GM12864 (cell line): ENCODE results near the gene CFAP119.

Experiments used
- DNase-seq: peaks from one replicate; pipeline ENCODE4 v3.0.0-alpha.2; 2011; ENCODE audit warnings: low read depth
- H3K4me3 ChIP-seq: 2 replicates; pipeline ENCODE4 v1.5.1; 2011; ENCODE audit warnings: mild to moderate bottlenecking, low read depth, low read length, control low read depth
- TF ChIP-seq, protein P1 (sequence below): IDR thresholded peaks from 2 replicates; pipeline ENCODE4 v1.5.1; 2011; ENCODE audit warnings: low read depth, mild to moderate bottlenecking, moderate library complexity, low read length, control low read depth, inconsistent platforms; ENCODE audit errors: missing control alignments

Gene CFAP119

DNA sequence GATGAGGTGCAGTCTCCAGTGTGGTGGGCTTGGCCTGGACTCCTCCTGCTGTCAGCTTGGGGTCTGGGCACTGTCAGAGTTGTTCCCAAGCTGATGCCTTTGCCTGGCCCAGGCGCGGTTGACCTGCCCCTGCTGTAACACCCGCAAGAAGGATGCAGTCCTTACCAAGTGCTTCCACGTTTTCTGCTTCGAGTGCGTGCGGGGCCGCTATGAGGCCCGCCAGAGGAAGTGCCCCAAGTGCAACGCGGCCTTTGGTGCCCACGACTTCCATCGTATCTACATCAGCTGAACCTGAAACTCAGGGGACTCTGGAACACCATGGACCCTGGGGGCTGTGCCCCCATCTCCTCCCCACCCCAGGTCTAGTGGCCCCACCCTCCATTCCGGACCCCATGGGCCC is 12.0 kb upstream of the CFAP119 start:
- no peak for DNase-seq
- TF ChIP-seq, protein P1, sequence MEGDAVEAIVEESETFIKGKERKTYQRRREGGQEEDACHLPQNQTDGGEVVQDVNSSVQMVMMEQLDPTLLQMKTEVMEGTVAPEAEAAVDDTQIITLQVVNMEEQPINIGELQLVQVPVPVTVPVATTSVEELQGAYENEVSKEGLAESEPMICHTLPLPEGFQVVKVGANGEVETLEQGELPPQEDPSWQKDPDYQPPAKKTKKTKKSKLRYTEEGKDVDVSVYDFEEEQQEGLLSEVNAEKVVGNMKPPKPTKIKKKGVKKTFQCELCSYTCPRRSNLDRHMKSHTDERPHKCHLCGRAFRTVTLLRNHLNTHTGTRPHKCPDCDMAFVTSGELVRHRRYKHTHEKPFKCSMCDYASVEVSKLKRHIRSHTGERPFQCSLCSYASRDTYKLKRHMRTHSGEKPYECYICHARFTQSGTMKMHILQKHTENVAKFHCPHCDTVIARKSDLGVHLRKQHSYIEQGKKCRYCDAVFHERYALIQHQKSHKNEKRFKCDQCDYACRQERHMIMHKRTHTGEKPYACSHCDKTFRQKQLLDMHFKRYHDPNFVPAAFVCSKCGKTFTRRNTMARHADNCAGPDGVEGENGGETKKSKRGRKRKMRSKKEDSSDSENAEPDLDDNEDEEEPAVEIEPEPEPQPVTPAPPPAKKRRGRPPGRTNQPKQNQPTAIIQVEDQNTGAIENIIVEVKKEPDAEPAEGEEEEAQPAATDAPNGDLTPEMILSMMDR = no peak
- H3K4me3 ChIP-seq = no peak overlapping the region

DNA sequence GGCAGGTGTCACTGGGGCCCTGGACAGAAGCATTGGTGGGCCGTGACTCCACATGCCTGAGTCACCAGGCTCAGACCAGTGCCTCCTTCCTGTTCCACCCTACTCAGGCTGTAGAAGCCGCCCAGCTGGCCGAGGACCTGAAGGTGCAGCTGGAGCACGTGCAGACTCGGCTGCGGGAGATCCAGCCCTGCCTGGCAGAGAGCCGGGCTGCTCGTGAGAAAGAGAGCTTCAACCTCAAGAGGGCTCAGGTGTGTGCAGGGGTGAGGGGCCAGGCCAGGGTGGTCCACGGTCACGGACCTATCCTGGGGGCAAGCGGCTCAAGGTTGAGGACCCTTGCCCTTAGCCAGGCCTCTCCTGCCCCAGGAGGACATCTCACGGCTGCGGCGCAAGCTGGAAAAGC is 9.9 kb upstream of the CFAP119 start:
- TF ChIP-seq, protein P1 = no peak
- no peak overlapping the region for H3K4me3 ChIP-seq
- no peak for DNase-seq

DNA sequence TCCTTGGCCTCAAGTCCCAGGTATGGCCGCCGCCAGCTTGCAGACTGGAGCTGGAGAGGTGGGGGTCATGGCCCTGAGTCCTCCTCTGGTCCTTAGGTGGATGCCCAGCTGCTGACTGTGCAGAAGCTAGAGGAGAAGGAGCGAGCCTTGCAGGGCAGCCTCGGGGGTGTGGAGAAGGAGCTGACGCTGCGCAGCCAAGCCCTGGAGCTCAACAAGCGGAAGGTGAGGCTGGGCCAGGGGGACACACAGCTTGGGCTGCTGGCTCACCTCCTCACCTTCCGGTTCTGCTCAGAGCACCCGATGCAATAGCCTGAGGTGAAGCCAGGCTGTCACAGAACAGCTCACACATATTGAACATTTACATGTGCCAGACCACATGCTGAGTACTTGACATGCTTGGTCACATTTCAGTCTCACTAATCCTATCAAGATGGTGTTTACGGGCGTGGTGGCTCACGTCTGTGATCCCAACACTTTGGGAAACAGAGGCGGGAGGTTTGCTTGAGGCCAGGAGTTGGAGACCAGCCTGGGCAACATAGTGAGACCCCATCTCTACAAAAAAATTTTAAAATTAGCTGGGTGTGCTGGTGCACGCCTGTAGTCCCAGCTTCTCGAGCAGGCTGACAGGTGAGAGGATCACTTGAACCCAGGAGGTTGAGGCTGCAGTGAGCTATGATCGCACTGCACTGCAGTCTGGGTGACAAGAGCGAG is 7.7 kb upstream of the CFAP119 start:
- TF ChIP-seq, protein P1 = no peak
- no peak overlapping the region for H3K4me3 ChIP-seq

DNA sequence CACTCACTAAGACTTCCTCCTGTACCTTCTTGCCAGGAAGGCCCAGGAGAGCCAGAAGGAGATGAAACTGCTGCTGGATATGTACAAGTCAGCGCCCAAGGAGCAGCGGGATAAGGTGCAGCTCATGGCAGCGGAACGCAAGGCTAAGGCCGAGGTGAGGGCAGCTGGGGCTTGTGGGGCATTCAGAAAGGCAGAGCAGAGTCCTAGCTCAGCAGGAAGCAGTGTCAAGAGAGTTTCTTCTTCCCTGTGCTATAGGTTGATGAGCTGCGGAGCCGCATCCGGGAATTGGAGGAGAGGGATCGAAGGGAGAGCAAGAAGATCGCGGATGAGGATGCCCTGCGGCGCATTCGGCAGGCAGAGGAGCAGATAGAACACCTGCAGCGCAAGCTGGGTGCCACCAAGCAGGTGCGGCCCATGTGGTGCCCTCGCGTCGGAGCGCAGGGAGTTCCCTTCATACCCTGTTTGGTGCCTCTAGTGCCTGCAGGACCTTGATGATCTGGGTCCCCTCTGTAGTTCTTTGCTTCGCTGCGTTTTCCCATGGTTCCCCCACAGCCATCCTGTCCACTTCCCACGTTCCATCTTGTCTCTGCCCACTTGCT is 6.8 kb upstream of the CFAP119 start:
- H3K4me3 ChIP-seq = no peak overlapping the region
- DNase-seq = no peak
- TF ChIP-seq, protein P1 = no peak

More for the DNA sequence above, 7.7 kb upstream of the CFAP119 start:
- no peak for DNase-seq

DNA sequence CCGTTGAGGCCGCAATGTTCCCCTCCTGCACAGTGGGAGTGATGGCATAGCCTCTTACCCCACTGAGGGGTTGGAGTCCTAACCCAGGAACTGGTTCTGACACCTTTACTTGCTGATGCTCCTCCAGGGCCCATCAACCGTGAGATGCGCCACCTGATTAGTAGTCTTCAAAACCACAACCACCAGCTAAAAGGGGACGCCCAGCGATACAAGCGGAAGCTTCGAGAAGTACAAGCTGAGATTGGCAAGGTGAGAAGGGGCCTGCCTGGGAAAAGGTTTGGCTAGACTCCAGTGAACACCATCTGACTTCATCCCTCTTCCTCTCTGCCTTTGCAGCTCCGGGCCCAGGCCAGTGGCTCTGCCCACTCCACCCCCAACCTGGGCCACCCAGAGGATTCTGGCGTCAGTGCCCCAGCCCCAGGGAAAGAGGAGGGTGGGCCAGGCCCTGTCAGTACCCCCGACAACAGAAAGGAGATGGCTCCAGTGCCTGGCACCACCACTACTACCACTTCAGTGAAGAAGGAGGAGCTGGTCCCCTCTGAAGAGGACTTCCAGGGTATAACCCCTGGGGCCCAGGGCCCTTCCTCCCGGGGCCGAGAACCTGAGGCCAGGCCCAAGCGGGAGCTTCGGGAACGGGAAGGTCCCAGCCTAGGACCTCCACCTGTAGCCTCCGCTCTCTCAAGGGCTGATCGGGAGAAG is 6.1 kb upstream of the CFAP119 start:
- TF ChIP-seq, protein P1 = no peak
- DNase-seq = no peak
- no peak overlapping the region for H3K4me3 ChIP-seq

DNA sequence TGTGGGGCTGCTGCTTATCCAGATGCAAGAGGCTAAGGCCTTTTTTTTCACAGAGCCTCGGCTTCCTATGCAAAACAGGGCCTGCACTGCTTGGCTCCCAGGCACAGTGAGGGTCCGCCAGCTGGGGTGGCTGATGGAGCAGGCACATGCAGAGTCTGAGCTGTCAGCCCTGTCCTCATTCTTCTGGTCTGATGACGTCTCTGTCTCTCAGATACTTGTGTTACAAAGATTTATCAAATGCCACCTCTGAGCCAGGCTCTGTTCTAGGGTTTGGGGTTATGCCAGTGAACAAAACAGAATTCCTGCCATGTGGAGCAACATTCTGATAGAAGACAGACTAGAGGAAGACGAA is 5.0 kb upstream of the CFAP119 start:
- H3K4me3 ChIP-seq = no peak overlapping the region
- no peak for DNase-seq
- TF ChIP-seq, protein P1 = no peak
